ENCODE results near the gene ZBTB5. TPM values are rescaled to one million over a fixed set of nuclear protein-coding genes. Genes with fewer than 3 reads are reported as not detected.
A peak's percentile ranks its signal among the peaks of the same experiment; 100 is the strongest.

The ZBTB5 gene
- total RNA-seq, 1 donor from 2014 or later: 9.0 TPM

- DNase-seq (ENCODE audit: low spot score): peak; percentile 43
- H3K27me3 Mint-ChIP-seq (ENCODE audit: unreplicated experiment): no peaks in the 10 kb centered on the region
- H3K9me3 Mint-ChIP-seq (ENCODE audit: unreplicated experiment): no peaks in the 10 kb centered on the region
- H3K4me1 Mint-ChIP-seq (ENCODE audit: unreplicated experiment): no peaks in the 10 kb centered on the region
- TF ChIP-seq, protein P1, sequence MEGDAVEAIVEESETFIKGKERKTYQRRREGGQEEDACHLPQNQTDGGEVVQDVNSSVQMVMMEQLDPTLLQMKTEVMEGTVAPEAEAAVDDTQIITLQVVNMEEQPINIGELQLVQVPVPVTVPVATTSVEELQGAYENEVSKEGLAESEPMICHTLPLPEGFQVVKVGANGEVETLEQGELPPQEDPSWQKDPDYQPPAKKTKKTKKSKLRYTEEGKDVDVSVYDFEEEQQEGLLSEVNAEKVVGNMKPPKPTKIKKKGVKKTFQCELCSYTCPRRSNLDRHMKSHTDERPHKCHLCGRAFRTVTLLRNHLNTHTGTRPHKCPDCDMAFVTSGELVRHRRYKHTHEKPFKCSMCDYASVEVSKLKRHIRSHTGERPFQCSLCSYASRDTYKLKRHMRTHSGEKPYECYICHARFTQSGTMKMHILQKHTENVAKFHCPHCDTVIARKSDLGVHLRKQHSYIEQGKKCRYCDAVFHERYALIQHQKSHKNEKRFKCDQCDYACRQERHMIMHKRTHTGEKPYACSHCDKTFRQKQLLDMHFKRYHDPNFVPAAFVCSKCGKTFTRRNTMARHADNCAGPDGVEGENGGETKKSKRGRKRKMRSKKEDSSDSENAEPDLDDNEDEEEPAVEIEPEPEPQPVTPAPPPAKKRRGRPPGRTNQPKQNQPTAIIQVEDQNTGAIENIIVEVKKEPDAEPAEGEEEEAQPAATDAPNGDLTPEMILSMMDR (IDR thresholded peaks at IDR 0.05; ENCODE audit: unreplicated experiment): peak; percentile 23
- no peak overlapping the region for H3K4me3 Mint-ChIP-seq (ENCODE audit: unreplicated experiment)
- H3K36me3 Mint-ChIP-seq (ENCODE audit: low read depth, unreplicated experiment): no peaks in the 10 kb centered on the region
- no peak overlapping the region for H3K27ac Mint-ChIP-seq (ENCODE audit: unreplicated experiment)
Observed at GRCh38 chr9:37390759-37391158, 74.5 kb downstream of the ZBTB5 start.

Other genes starting within 250 kb of the ZBTB5 start
- gene GRHPR, start 42.8 kb downstream of the ZBTB5 start, total RNA-seq (ENCODE audit: unreplicated experiment): 81.5 TPM
- gene POLR1E, start 20.5 kb upstream of the ZBTB5 start, total RNA-seq (ENCODE audit: unreplicated experiment): 16.9 TPM
- gene FBXO10, start 110.9 kb upstream of the ZBTB5 start, total RNA-seq (ENCODE audit: unreplicated experiment): 24.2 TPM
- 52.5 TPM for gene TOMM5, start 127.1 kb upstream of the ZBTB5 start, total RNA-seq (ENCODE audit: unreplicated experiment)
- 0.08 TPM for gene FRMPD1, start 185.5 kb upstream of the ZBTB5 start, total RNA-seq (ENCODE audit: unreplicated experiment)